AG04449 (cell line): Measurements from ENCODE around the gene ARHGAP33.

Experiments
- CTCF ChIA-PET: fragments of 350-600 bp; formaldehyde crosslinking; extraction: SDS; loops from one replicate; lab custom pipeline; 2021; ENCODE audit warnings: antibody characterized with exemption; lab: Yijun Ruan, JAX
- POLR2A ChIA-PET: fragments of 400-600, 350-600 bp; formaldehyde crosslinking; extraction: SDS; loops from one replicate; lab custom pipeline; 2020; ENCODE audit warnings: antibody characterized with exemption, inconsistent platforms; lab: Yijun Ruan, JAX
- DNase-seq: peaks from one replicate; pipeline ENCODE4 v3.0.0-alpha.2; 2010; ENCODE audit warnings: low read depth, low spot score
- H3K4me3 ChIP-seq: 2 replicates; pipeline ENCODE4 v1.5.1; 2011; ENCODE audit warnings: low read depth, mild to moderate bottlenecking, control low read depth, low read length
- CTCF ChIP-seq: IDR thresholded peaks from one replicate; pipeline ENCODE4 v1.5.1; 2011; ENCODE audit warnings: mild to moderate bottlenecking, moderate library complexity, low read length, control low read depth, inconsistent platforms; ENCODE audit not compliant: insufficient read depth; ENCODE audit errors: missing control alignments

The ARHGAP33 gene

DNA sequence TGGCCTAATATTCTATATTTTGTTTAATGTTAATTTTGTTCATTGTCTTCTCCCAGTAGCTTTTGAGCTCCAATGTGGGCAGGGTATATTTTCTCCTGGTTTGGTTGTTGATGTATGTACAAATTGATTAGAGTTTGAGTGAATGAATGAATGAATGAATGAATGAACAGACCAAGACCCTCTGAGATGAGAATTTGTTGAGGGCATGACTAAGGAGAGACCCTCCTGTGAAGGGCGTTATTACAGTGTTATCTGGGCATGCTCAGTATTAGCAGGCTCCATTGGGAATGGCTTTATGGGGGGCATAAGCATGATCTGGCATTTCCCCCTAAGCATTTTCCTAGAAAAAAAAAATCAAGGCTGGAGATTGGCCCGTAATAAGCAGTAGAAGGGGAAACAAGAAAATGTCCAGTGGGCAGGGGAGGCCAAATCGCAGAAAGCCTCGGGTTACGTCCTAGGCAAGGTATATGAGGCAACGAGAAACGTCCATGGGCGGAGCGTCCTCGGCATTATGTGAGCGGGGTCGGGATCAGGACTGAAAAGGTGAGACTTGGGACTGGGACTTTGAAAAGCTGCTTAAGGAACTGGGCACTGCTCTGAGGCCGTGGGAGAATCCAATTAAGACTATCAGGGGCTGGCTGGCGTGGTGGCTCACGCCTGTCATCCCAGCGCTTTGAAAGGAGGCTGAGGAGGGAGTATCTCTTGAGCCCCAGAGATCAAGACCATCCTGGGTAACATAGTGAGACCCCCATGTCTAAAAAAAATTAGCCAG is 904 bp upstream of the ARHGAP33 start:
- no peak for DNase-seq
- peak overlapping the region; percentile 37 for H3K4me3 ChIP-seq

GRCh38 chr19:35775046-35775297 is 392 bp upstream of the ARHGAP33 start:
- CTCF ChIA-PET = no interaction called here
- POLR2A ChIA-PET = no interaction called here
- H3K4me3 ChIP-seq = peak overlapping the region; percentile 37
- no peak for TF ChIP-seq CTCF
- no peak for DNase-seq

More for the DNA sequence above, 904 bp upstream of the ARHGAP33 start:
- POLR2A ChIA-PET = no interaction called here
- no peak for TF ChIP-seq CTCF
- CTCF ChIA-PET = no interaction called here

DNA sequence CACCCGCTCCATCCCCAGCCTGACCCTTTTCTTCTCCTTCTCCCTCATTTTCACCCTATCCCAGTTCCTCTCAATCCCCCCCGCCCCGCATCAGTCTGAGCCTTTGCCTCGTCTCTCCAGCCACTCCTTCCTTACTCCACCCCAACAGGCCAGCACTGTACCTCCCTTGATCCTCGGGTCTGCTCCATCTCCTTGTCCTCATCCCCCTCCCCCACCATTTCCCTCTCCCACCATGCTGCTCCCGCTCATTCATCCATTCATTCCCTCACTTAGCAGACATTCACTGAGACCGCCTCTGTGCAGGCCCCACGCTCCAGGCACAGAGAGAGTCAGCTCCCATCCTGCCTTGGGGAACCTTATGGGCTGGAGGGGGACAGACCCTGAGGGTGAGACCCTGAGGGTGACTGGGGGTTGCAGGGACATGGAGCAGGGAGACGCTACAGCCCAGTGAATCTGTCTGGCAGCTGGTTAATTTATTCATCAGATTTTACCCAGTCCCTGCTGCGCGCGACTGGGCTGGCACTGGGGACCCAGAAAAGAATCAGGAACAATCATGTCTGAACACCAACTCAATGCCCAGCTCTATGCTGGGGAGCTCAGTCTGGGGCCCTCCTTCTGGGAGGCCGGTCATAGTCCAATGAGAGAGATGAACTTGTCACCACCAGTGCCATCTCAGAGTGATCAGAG is 881 bp downstream of the ARHGAP33 start:
- no peak for TF ChIP-seq CTCF
- no peak for DNase-seq
- POLR2A ChIA-PET = no interaction called here
- CTCF ChIA-PET = interaction anchor here (1.1 to 1.5 kb wide), 2 partner anchors 14 to 82 kb away, joined by 3 read pairs; no protein-coding TSS in a partner anchor
- peak overlapping the region; percentile 76 for H3K4me3 ChIP-seq

DNA sequence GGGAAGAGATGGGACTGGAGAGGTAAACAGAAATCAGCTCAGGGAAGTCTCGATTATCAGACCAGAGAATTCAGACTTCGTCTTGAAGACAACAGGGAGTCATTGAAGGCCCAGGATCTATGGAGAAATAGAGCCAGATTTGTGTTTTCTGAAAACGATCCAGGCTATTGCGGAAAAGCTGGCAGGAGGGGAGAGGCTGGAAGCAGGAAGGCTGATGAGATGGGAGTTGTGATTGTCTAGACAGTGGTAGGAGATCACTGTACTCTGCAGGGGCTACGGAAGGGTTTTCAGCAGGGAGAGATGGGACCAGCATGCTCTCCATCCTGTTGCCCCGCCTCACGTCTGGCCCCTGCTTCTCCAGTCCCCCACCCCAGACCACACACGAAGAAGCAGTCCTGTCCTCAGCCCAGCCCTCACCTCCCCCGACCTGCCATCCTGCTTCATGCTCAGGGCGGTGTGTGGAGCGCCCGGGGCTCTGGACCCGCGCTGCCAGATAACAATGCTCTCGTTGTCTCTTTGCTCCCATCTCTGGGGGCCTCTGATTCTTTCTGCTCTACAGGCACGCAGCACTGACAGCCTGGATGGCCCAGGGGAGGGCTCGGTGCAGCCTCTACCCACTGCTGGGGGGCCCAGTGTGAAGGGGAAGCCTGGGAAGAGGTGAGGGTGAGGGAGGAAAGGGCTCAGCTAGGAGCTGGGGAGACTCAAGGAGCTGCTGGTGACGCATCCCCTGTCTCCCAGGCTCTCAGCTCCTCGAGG is 1.9 kb downstream of the ARHGAP33 start:
- DNase-seq = no peak
- TF ChIP-seq CTCF = no peak
- ChIA-PET POLR2A (no interaction called here), CTCF (interaction anchor here (1.1 to 1.5 kb wide), 2 partner anchors 13 to 83 kb away, joined by 3 read pairs; no protein-coding TSS in a partner anchor)
- no peak overlapping the region; the same call in 1 of the 2 replicates for H3K4me3 ChIP-seq

GRCh38 chr19:35777961-35778360 is 2.6 kb downstream of the ARHGAP33 start:
- H3K4me3 ChIP-seq = no peak overlapping the region
- TF ChIP-seq CTCF = no peak
- DNase-seq = no peak
- CTCF ChIA-PET = no interaction called here
- POLR2A ChIA-PET = no interaction called here

DNA sequence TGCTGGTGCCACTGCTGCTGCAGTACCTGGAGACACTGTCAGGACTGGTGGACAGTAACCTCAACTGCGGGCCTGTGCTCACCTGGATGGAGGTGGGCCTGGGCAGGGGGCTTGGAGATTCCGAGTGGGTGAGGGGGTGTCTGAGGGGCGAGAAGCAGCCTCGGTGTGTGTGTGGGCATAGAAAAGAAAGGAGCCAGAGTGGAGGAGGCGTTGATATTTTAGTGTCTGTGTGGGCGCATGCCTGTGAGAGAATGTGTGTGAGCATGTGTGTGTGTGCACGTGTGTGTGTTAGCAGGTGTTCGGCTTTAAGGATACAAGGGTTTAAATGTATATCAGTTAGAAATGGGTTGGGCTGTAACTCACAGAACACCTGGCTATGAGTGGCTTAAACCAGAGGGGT is 3.7 kb downstream of the ARHGAP33 start:
- no peak overlapping the region for H3K4me3 ChIP-seq
- DNase-seq = no peak
- ChIA-PET POLR2A (interaction anchor here (0.7 to 1.1 kb wide), 2 partner anchors 18 to 77 kb away, joined by 3 to 4 read pairs; no protein-coding TSS in a partner anchor), CTCF (no interaction called here)
- no peak for TF ChIP-seq CTCF
